HUES6 (cell line): ENCODE measurements around the gene FTHL17.

Source experiments
- H3K27ac ChIP-seq: 2 replicates; pipeline ENCODE4 v1.7.0; 2013; ENCODE audit warnings: low read depth, mild to moderate bottlenecking, low read length, inconsistent platforms
- H3K27me3 ChIP-seq: 2 replicates; pipeline ENCODE4 v1.6.1; 2013; ENCODE audit warnings: low read length; ENCODE audit not compliant: control insufficient read depth, insufficient read depth
- H3K36me3 ChIP-seq: 2 replicates; pipeline ENCODE4 v1.6.1; 2013; ENCODE audit warnings: low read length; ENCODE audit not compliant: control insufficient read depth, insufficient read depth
- H3K4me1 ChIP-seq: 2 replicates; pipeline ENCODE4 v1.6.1; 2013; ENCODE audit warnings: low read length; ENCODE audit not compliant: control insufficient read depth, insufficient read depth
- H3K4me3 ChIP-seq: 2 replicates; pipeline ENCODE4 v1.5.1; 2013; ENCODE audit warnings: low read depth, low read length
- H3K9ac ChIP-seq: one replicate; pipeline ENCODE4 v1.6.1; 2013; ENCODE audit warnings: mild to moderate bottlenecking, low read length
- H3K9me3 ChIP-seq: 2 replicates; pipeline ENCODE4 v1.6.1; 2013; ENCODE audit warnings: low read depth, low read length; ENCODE audit not compliant: control insufficient read depth, insufficient read depth

FTHL17 gene

DNA sequence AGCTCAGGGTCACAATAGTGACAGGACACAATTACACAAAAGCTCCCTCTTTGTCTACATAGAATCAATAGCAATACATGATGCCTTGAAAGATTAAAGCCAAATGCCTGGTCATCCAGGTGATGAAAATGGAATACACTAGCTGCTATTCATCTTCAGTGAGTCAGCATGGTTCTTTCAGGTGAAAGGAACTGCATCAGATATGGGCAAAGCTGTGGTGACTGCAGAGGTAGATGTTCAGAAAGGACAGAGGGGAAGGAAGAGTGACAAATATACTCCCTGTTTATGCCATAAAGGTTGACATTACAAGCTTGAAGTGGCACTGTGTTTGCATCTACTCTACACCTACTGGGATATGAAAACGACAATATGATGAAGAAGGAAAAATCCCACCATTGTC is 20.0 kb upstream of the FTHL17 start:
- no peak overlapping the region for H3K4me3 ChIP-seq
- peaks cover 6% of the 10 kb centered on the region for H3K9me3 ChIP-seq
- H3K9ac ChIP-seq, result no peak overlapping the region
- no peak overlapping the region for H3K27ac ChIP-seq
- H3K4me1 ChIP-seq, result no peaks in the 10 kb centered on the region
- no peaks in the 10 kb centered on the region for H3K36me3 ChIP-seq
- H3K27me3 ChIP-seq, result no peaks in the 10 kb centered on the region; the same call in 1 of the 2 replicates

DNA sequence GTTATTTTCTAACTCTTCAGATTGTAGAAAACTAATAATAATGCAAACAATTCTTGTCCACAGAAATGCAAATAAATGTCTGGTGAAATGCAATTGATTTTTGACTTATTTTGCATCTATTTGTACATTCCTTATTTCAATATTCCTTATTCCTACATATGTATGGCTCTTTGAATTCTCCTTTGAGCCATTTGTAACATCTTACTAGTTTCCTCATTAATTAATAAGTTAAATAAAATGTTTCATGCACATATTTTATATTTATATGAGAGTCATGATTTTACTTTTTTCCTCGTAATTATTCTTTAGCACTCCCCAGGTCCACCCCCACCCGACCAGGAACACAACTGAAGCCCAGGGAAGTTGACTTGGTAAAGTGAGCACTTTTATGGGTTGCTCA is 2.7 kb upstream of the FTHL17 start:
- Histone ChIP-seq H3K27ac (no peak overlapping the region), H3K36me3 (no peaks in the 10 kb centered on the region), H3K27me3 (no peaks in the 10 kb centered on the region), H3K9ac (no peak overlapping the region), H3K9me3 (peaks cover 10% of the 10 kb centered on the region; the same call in 1 of the 2 replicates), H3K4me3 (no peak overlapping the region), H3K4me1 (no peaks in the 10 kb centered on the region)

DNA sequence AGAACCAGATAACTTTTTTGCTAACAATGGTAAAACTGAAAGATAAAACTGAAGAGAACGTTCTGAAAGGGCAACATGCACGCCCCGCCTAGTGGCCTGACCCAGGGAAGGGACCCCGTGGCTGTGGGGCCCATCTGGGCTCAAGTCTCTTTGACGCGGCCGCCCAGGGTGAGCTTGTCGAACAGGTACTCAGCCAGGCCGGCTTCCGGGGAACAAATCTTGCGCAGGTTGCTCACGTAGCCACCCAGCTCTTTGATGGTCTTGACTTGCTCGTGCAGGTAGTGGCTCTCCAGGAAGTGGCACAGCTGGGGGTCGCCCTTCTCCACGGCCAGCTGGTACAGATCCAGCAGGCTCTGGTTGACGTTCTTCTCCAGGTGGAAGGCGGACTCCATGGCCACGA is 579 bp downstream of the FTHL17 start:
- Histone ChIP-seq H3K9ac (no peak overlapping the region), H3K27ac (no peak overlapping the region), H3K27me3 (no peaks in the 10 kb centered on the region), H3K36me3 (no peaks in the 10 kb centered on the region), H3K4me1 (no peaks in the 10 kb centered on the region), H3K9me3 (peaks cover 18% of the 10 kb centered on the region), H3K4me3 (no peak overlapping the region)

DNA sequence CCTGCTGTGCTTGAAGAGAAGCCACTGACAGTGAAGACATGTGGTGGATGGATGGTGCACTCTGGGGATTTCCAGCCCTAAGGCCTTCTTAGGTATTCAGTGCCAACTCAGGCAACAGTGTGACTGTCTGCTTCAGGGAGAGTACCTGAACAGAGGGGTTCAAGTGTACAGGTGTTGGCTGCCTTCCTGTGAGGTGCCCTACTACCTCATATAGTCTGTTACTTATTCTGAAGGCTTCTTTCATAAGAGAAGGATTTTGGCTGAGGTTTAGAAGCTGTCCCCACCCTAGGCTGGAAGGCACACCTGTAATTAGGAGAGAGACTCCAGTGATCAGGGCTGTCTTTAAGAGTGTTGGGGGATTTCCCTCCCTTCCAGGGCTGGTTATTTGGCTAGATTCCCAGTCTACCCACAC is 1.8 kb downstream of the FTHL17 start:
- Histone ChIP-seq H3K9ac (no peak overlapping the region), H3K27me3 (no peaks in the 10 kb centered on the region), H3K4me1 (no peaks in the 10 kb centered on the region), H3K36me3 (no peaks in the 10 kb centered on the region), H3K9me3 (peaks cover 18% of the 10 kb centered on the region), H3K27ac (no peak overlapping the region), H3K4me3 (no peak overlapping the region)

DNA sequence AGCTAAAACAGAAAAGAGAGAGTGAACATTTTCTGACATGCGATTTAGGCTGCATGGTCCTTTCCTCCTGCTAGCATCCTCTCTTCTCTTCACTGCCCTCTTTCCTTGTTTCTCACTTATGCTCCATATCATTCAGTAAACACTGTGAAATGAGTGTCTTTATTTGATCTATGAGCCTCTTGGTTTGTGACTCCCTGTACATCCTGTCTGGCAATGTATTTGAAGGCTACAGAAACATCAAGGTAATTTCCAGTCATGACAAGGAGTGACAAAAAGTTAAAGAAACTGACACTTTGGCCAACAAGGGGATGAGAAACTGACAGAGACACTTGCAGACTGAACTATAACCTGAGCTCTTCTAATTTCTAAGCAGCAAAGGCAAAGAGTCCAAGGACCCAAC is 8.7 kb downstream of the FTHL17 start:
- H3K36me3 ChIP-seq, result no peaks in the 10 kb centered on the region
- peaks cover 8% of the 10 kb centered on the region for H3K9me3 ChIP-seq
- no peak overlapping the region for H3K27ac ChIP-seq
- peaks cover 7% of the 10 kb centered on the region; the same call in 1 of the 2 replicates for H3K27me3 ChIP-seq
- H3K9ac ChIP-seq, result no peak overlapping the region
- no peak overlapping the region for H3K4me3 ChIP-seq
- H3K4me1 ChIP-seq, result no peaks in the 10 kb centered on the region

DNA sequence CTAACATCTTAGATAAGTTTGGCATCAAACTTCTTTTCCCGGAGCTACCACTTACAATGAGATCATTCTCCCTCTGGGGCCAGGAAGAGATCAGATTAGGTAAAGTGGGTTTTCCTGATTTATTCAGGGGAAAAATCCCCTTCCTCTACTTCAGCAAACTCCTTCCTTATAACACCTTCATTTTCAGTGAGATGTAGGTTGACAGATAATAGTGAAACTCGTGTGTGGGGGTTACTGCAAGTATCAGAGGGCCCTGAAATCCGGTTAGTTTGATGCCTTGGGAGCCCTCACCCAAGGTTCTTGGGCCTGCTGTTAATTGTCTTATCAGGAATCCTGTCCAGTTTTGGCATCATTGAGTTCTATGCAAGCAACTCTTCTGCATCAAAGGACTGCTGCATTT is 10.8 kb downstream of the FTHL17 start:
- no peak overlapping the region for H3K4me3 ChIP-seq
- H3K36me3 ChIP-seq, result no peaks in the 10 kb centered on the region
- H3K4me1 ChIP-seq, result no peaks in the 10 kb centered on the region
- H3K9me3 ChIP-seq, result no peaks in the 10 kb centered on the region
- peaks cover 7% of the 10 kb centered on the region; the same call in 1 of the 2 replicates for H3K27me3 ChIP-seq
- H3K27ac ChIP-seq, result no peak overlapping the region
- no peak overlapping the region for H3K9ac ChIP-seq

DNA sequence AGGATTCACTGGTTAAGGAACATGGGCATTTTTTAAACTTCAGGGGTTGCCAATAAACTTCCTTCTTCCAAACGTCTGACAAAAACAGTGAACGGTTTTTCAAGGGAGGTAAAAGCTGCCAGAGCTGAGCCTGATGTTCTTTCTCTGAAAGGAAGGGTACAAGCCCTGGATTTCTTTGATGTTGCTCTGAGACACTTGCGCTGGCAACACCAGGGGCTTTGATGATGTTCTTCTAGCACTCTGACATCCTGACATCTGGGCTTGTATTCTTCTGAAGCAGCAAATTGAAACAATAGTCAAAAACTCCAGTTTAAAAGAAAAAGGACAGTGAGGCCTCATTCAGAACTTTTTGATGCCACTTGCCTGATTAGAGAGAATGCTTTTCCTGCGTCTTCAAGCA is 11.8 kb downstream of the FTHL17 start:
- no peak overlapping the region for H3K9ac ChIP-seq
- no peaks in the 10 kb centered on the region for H3K36me3 ChIP-seq
- H3K27me3 ChIP-seq, result peaks cover 7% of the 10 kb centered on the region; the same call in 1 of the 2 replicates
- no peaks in the 10 kb centered on the region for H3K9me3 ChIP-seq
- no peak overlapping the region for H3K27ac ChIP-seq
- H3K4me3 ChIP-seq, result no peak overlapping the region
- no peaks in the 10 kb centered on the region for H3K4me1 ChIP-seq

DNA sequence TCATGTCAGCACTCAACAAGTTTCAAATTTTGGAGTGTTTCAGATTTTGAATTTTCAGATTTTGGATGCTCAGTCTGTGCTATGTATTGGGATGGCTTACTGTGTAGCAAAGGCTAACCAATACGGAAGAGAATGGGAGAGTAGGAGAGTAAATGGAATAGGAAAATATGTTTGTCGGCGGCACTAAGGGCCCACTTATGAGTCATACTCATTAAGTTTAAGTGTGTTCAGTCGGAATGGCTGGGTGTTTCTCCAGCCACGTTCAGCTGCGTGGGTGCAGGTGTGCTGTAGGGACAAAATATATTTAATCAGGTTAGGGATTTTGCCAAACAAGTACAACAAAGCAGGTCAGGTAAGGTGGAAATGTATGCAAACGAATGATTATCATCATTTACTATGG is 13.6 kb downstream of the FTHL17 start:
- Histone ChIP-seq H3K9me3 (no peaks in the 10 kb centered on the region), H3K4me3 (no peak overlapping the region), H3K27me3 (peaks cover 7% of the 10 kb centered on the region; the same call in 1 of the 2 replicates), H3K27ac (no peak overlapping the region), H3K36me3 (no peaks in the 10 kb centered on the region), H3K9ac (no peak overlapping the region), H3K4me1 (no peaks in the 10 kb centered on the region)

DNA sequence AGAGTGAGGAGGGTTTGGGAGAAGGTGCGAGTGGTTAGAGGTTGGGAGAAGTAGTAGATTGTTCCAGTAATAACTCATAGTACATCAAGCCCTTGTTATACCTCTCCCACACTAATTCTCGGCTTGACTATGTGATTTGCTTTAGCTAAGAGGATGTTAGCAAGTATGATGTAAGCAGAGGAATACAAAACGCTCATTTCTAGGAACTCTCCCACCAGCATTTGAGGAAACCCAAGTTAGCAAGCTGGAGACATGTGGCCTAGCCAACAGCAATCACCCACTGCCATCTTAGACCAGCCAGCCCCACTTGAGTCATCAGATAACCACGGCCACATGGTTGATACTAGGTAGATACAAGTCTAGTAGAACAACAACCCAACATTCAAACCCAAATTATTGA is 14.2 kb downstream of the FTHL17 start:
- Histone ChIP-seq H3K4me1 (no peaks in the 10 kb centered on the region), H3K9ac (no peak overlapping the region), H3K9me3 (no peaks in the 10 kb centered on the region), H3K36me3 (no peaks in the 10 kb centered on the region), H3K27me3 (peaks cover 7% of the 10 kb centered on the region; the same call in 1 of the 2 replicates), H3K27ac (no peak overlapping the region), H3K4me3 (no peak overlapping the region)

DNA sequence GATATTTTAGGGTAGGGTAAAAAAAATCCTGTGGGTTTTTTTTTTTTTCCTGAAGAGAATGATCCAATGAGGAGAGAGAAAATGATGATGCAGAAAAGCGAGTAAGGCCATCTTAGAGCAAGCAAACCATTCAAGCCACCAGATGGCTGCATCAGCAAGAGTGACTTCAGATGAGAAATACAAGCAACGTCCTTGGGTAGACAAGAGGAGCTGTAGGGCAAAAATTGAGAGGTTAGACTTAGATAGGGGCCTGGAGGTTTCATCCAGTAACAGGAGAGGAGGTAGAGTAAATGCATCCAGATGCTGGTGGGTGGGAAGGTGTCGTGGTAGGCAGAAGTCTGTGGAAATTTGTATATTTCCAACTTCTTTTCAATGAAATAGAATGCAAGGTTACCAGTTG is 14.6 kb downstream of the FTHL17 start:
- no peaks in the 10 kb centered on the region for H3K36me3 ChIP-seq

DNA sequence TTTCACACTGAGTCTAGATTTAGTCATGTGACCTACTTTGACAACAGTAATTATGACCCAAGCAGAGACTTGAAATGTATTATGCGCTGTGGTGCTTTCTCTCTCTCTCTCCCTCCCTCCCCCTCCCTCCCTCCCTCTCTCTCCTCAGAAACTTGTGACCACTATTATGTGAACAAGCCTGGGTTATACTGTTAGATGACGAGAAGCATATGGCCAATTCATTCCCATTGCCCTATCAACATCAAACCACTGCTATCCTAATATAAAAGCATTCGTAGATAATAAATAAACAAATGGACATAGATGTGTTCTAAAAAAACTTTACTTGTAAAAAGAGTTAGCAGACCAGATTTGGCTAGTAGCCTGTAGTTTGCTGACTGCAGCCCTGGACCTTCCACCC is 18.2 kb downstream of the FTHL17 start:
- H3K4me3 ChIP-seq, result no peak overlapping the region
- H3K27ac ChIP-seq, result no peak overlapping the region
- H3K9ac ChIP-seq, result no peak overlapping the region
- no peaks in the 10 kb centered on the region for H3K9me3 ChIP-seq
- no peaks in the 10 kb centered on the region for H3K4me1 ChIP-seq
- no peaks in the 10 kb centered on the region for H3K36me3 ChIP-seq
- no peaks in the 10 kb centered on the region; the same call in 1 of the 2 replicates for H3K27me3 ChIP-seq

More for the DNA sequence above, 14.6 kb downstream of the FTHL17 start:
- Histone ChIP-seq H3K27ac (no peak overlapping the region), H3K9me3 (no peaks in the 10 kb centered on the region), H3K27me3 (peaks cover 7% of the 10 kb centered on the region; the same call in 1 of the 2 replicates), H3K9ac (no peak overlapping the region), H3K4me3 (no peak overlapping the region), H3K4me1 (no peaks in the 10 kb centered on the region)

DNA sequence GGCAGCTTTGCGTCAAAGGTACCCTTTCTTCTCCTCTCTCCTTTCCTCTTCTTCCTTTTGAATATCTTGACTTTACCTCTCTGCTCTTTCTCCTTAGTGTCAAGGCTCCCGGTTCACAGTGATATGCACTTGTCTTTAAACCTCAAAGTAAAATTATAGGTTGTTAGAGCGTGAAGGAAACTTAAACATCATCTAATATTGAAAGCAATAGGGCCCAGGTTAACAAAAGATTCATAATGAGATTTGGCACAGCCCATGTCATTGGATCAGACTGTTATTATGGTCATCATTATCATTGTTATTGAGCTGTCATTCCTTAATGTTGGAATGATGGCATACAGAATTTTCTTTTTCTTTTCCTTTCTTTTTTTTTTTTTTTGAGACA is 32.5 kb downstream of the FTHL17 start:
- Histone ChIP-seq H3K27me3 (no peaks in the 10 kb centered on the region), H3K9ac (no peak overlapping the region), H3K4me3 (no peak overlapping the region), H3K27ac (no peak overlapping the region), H3K9me3 (peaks cover 5% of the 10 kb centered on the region; the same call in 1 of the 2 replicates), H3K36me3 (no peaks in the 10 kb centered on the region), H3K4me1 (0 out of 2 replicates have a peak, but pooled peaks cover 3% of the 10 kb centered on the region)
